GM12878 (cell line): ENCODE results near the gene RANBP9. TPM values are rescaled to one million over a fixed set of nuclear protein-coding genes. Genes with fewer than 3 reads are reported as not detected.

Experiments
- ATAC-seq: fragments of 200-7000 bp; cut with Tn5 transposase; 3 replicates; pipeline ENCODE4 v1.9.1; 2020; ENCODE audit warnings: mild to moderate bottlenecking, moderate library complexity
- BruUV-seq: library from RNA; stranded (reverse); fragments of 400-500 nt; replicated peaks from 2 replicates; lab custom pipeline; 2021; lab: Mats Ljungman, UMichigan
- CTCF ChIA-PET: fragments of 300-600 bp; sonication (Branson Sonifier 250); formaldehyde crosslinking; extraction: SDS; loops from one replicate; lab custom pipeline; 2021; ENCODE audit warnings: inconsistent platforms; lab: Yijun Ruan, JAX
- POLR2A ChIA-PET: fragments of 350-600 bp; formaldehyde crosslinking; extraction: SDS; loops from one replicate; lab custom pipeline; 2021; ENCODE audit warnings: inconsistent platforms; lab: Charles Lee
- RAD21 ChIA-PET: fragments of 300-600 bp; sonication (Branson Sonifier 250); formaldehyde crosslinking; loops from one replicate; lab custom pipeline; 2023; ENCODE audit warnings: antibody characterized with exemption; ENCODE audit not compliant: unreplicated experiment; lab: Charles Lee
- SMC1A ChIA-PET: fragments of 300-600 bp; sonication (Branson Sonifier 250); formaldehyde crosslinking; loops from one replicate; lab custom pipeline; 2023; ENCODE audit not compliant: unreplicated experiment, uncharacterized antibody; lab: Charles Lee
- DNase-seq: peaks from one replicate; pipeline ENCODE4 v3.0.0-alpha.2; 2011; ENCODE audit warnings: low read depth, low spot score
- FAIRE-seq: peaks from 3 replicates; lab custom pipeline; 2011; peaks lifted over from hg19 to GRCh38; lab: Jason Lieb, UNC
- H2AFZ ChIP-seq: 2 replicates; pipeline ENCODE4 v1.6.0; 2011; ENCODE audit warnings: low read depth, low read length, control low read depth; ENCODE audit not compliant: control insufficient read depth
- H3K27ac ChIP-seq: 2 replicates; pipeline ENCODE4 v1.5.1; 2011; ENCODE audit warnings: control low read depth; ENCODE audit not compliant: control insufficient read depth, insufficient read depth
- H3K27me3 ChIP-seq, 2 experiments: replicated peaks in 1 of 2; 2 replicates each; pipeline versions ENCODE4 v1.6.0 to v1.6.1; 2011; ENCODE audit warnings: low read length in 1 of 2; ENCODE audit not compliant: control insufficient read depth in 2 of 2, insufficient read depth in 2 of 2
- H3K36me3 ChIP-seq, 2 experiments: 2 replicates each; pipeline ENCODE4 v1.5.1; 2011; ENCODE audit warnings: low read length in 1 of 2; ENCODE audit not compliant: control insufficient read depth in 2 of 2, insufficient read depth in 2 of 2
- H3K4me1 ChIP-seq: 2 replicates; pipeline ENCODE4 v1.6.1; 2011; ENCODE audit warnings: mild to moderate bottlenecking, low read length, moderate library complexity, mixed read lengths; ENCODE audit not compliant: control insufficient read depth, insufficient read depth
- H3K4me2 ChIP-seq: 2 replicates; pipeline ENCODE4 v1.6.0; 2011; ENCODE audit warnings: control low read depth; ENCODE audit not compliant: control insufficient read depth, insufficient read depth
- H3K4me3 ChIP-seq: fragments of 200-600 bp; sonication (generic); 2 replicates; pipeline ENCODE4 v1.5.1; 2016
- H3K79me2 ChIP-seq: 2 replicates; pipeline ENCODE4 v1.6.0; 2011; ENCODE audit warnings: low read length; ENCODE audit not compliant: control insufficient read depth, insufficient read depth
- H3K9ac ChIP-seq: 2 replicates; pipeline ENCODE4 v1.8.0; 2011; ENCODE audit warnings: low read length, control low read depth, mixed read lengths; ENCODE audit not compliant: control insufficient read depth, insufficient read depth
- H3K9me3 ChIP-seq: replicated peaks from 3 replicates; pipeline ENCODE4 v1.5.1; 2011; ENCODE audit warnings: mild to moderate bottlenecking, low read length; ENCODE audit not compliant: control insufficient read depth, insufficient read depth
- H4K20me1 ChIP-seq: 2 replicates; pipeline ENCODE4 v1.6.0; 2011; ENCODE audit not compliant: control insufficient read depth, insufficient read depth
- BMI1 ChIP-seq: fragments of 450-650 bp; IDR thresholded peaks from 2 replicates; pipeline ENCODE4 v1.6.1; 2016; ENCODE audit warnings: mild to moderate bottlenecking, moderate library complexity, borderline replicate concordance
- E2F4 ChIP-seq: IDR thresholded peaks from 2 replicates; pipeline ENCODE4 v1.6.1; 2012; ENCODE audit warnings: low read depth, low read length, improper control_type of control experiment
- ETV6 ChIP-seq, 2 experiments: fragments of 450-650 bp in 1 of 2; IDR thresholded peaks in 1 of 2; conservative IDR thresholded peaks in 1 of 2; 2 replicates each; pipeline ENCODE4 v1.6.1; 2014; ENCODE audit warnings: antibody characterized with exemption in 1 of 2, borderline replicate concordance in 1 of 2, low read depth in 1 of 2, mild to moderate bottlenecking in 1 of 2, moderate library complexity in 1 of 2
- EZH2 ChIP-seq: IDR thresholded peaks from 2 replicates; pipeline ENCODE4 v1.6.1; 2012; ENCODE audit warnings: low read depth, mild to moderate bottlenecking, control low read depth, inconsistent platforms, low read length, borderline replicate concordance; ENCODE audit not compliant: control insufficient read depth
- MYB ChIP-seq: fragments of 150-350 bp; IDR thresholded peaks from 2 replicates; pipeline ENCODE4 v1.6.1; 2014; ENCODE audit warnings: mild to moderate bottlenecking, low read depth, low read length, borderline replicate concordance
- NFXL1 ChIP-seq: fragments of 450-650 bp; IDR thresholded peaks from 2 replicates; pipeline ENCODE4 v1.6.1; 2017; ENCODE audit warnings: antibody characterized with exemption, mild to moderate bottlenecking, borderline replicate concordance
- PAX8 ChIP-seq: fragments of 450-650 bp; IDR thresholded peaks from 2 replicates; pipeline ENCODE4 v1.6.1; 2017; ENCODE audit warnings: mild to moderate bottlenecking, moderate library complexity
- RAD21 ChIP-seq: IDR thresholded peaks from 2 replicates; pipeline ENCODE4 v1.6.1; 2011; ENCODE audit warnings: mild to moderate bottlenecking, low read depth, low read length, moderate library complexity; ENCODE audit not compliant: insufficient read depth
- RELA ChIP-seq: fragments of 450-650 bp; IDR thresholded peaks from 2 replicates; pipeline ENCODE4 v1.8.0; 2014; ENCODE audit warnings: borderline replicate concordance; ENCODE audit not compliant: partially characterized antibody
- RELB ChIP-seq: fragments of 450-650 bp; IDR thresholded peaks from 2 replicates; pipeline ENCODE4 v1.6.1; 2017; ENCODE audit warnings: low read depth, mild to moderate bottlenecking, moderate library complexity
- SMAD5 ChIP-seq: IDR thresholded peaks from 2 replicates; pipeline ENCODE4 v1.6.1; 2016; ENCODE audit warnings: antibody characterized with exemption, low read depth
- SMC3 ChIP-seq: IDR thresholded peaks from 2 replicates; pipeline ENCODE4 v1.6.1; 2011; ENCODE audit warnings: low read length, improper control_type of control experiment, borderline replicate concordance
- TCF3 ChIP-seq: IDR thresholded peaks from 2 replicates; pipeline ENCODE4 v1.6.1; 2012; ENCODE audit warnings: low read depth, mild to moderate bottlenecking, low read length, borderline replicate concordance; ENCODE audit not compliant: insufficient read depth
- ZBED1 ChIP-seq: IDR thresholded peaks from 2 replicates; pipeline ENCODE4 v1.6.1; 2016; ENCODE audit warnings: borderline replicate concordance
- ZNF207 ChIP-seq: fragments of 450-650 bp; IDR thresholded peaks from 2 replicates; pipeline ENCODE4 v1.6.1; 2014; ENCODE audit warnings: antibody characterized with exemption, mild to moderate bottlenecking, borderline replicate concordance
- ZZZ3 ChIP-seq: IDR thresholded peaks from 2 replicates; pipeline ENCODE4 v1.6.1; 2011; ENCODE audit warnings: low read depth; ENCODE audit not compliant: control insufficient read depth, insufficient read length
- WGBS: methylation state at CpG from one replicate; pipeline ENCODE4 v1.1.6; 2016; ENCODE audit warnings: low lambda C conversion rate; ENCODE audit not compliant: insufficient replicate concordance, insufficient coverage; ENCODE audit errors: missing lambda C conversion rate; 5-methylcytosine and 5-hydroxymethylcytosine counted together
- in situ Hi-C: fragments of 300-500 bp; cut with MboI; formaldehyde crosslinking; loops from 9 replicates; pipeline ENCODE4 v1.14.3; 2018; ENCODE audit warnings: mixed read lengths
- intact Hi-C: fragments of 100-400 bp; cut with micrococcal nuclease; formaldehyde crosslinking; loops from one replicate; pipeline ENCODE4 v1.14.2; 2022; ENCODE audit not compliant: unreplicated experiment
- polyA plus RNA-seq, 11 experiments: library from polyadenylated mRNA; depleted of rRNA in 4 of 11; unstranded in 6 of 11; stranded (reverse) in 5 of 11; fragments of >200 nt; fragmentation: Nextera tagmentation in 4 of 11; fragmentation: Illumina TruSeq in 1 of 11; extraction: Ambion mirVana in 4 of 11; extraction: Trizol in 1 of 11; gene quantifications; 1 replicate in 1 of 11; 2 replicates in 10 of 11; pipeline versions ENCODE4 v1.2.1 to v1.2.3, GENCODE V29; 2011 to 2016; ENCODE audit warnings: inconsistent platforms in 2 of 11, missing spikeins in 2 of 11, low read depth in 1 of 11
- total RNA-seq, 4 experiments: library from RNA; depleted of rRNA in 3 of 4; stranded (reverse); fragments of >200 nt in 3 of 4; fragmentation: Illumina TruSeq in 1 of 4; extraction: Trizol in 1 of 4; gene quantifications; 2 replicates each; pipeline versions ENCODE4 v1.2.1 to v1.2.3, GENCODE V29; 2013 to 2021

RANBP9 gene
- total and polyA plus RNA-seq, 10 of the 15 experiments (the other 5 are each of a cell fraction or from before 2014, with no cell fraction given): 3.7 to 43.1 (median 16.2) TPM

GRCh38 chr6:13733178-13733887, 21.7 kb upstream of the RANBP9 start:
- H3K27me3 ChIP-seq: peaks cover 0 to 4% of the 10 kb centered on the region in 2 experiments; a peak in 2 of 4 replicates
- ATAC-seq: no peak
- no peak overlapping the region for H3K4me3 ChIP-seq
- no peaks in the 10 kb centered on the region for H3K36me3 ChIP-seq
- RAD21 ChIA-PET: no interaction called here
- no peak for FAIRE-seq
- 71% methylated on average over 17 of the region's 17 CpGs for WGBS
- POLR2A ChIA-PET: interaction anchor here (0.6 kb wide), 1 partner anchor 1461 kb away, joined by 4 read pairs; no protein-coding TSS in a partner anchor
- in situ Hi-C loops (no loop called here), intact Hi-C loops (no loop called here)
- H2AFZ ChIP-seq: no peak overlapping the region
- H3K4me2 ChIP-seq: no peak overlapping the region
- H4K20me1 ChIP-seq: no peaks in the 10 kb centered on the region
- no peaks in the 10 kb centered on the region for H3K9me3 ChIP-seq
- CTCF ChIA-PET: no interaction called here
- DNase-seq: no peak
- no peaks in the 10 kb centered on the region for H3K79me2 ChIP-seq
- no peaks in the 10 kb centered on the region for H3K4me1 ChIP-seq
- BruUV-seq: no TSS peak
- TF ChIP-seq RAD21: no peak
- TF ChIP-seq RELA: no peak
- no peak for TF ChIP-seq MYB
- no peak for TF ChIP-seq ZNF207
- TF ChIP-seq SMAD5: no peak
- no peak for TF ChIP-seq PAX8
- TF ChIP-seq SMC3: no peak
- TF ChIP-seq ZZZ3: no peak
- TF ChIP-seq E2F4: no peak
- no peak for TF ChIP-seq ETV6 (conservative IDR thresholded peaks at IDR 0.05 in 1 of 2, IDR thresholded peaks at IDR 0.05 in 1 of 2; ENCODE audit: borderline replicate concordance in 1 of 2, low read depth in 1 of 2)
- no peak for TF ChIP-seq ZBED1
- TF ChIP-seq RELB: no peak
- TF ChIP-seq EZH2: no peak
- no peak for TF ChIP-seq BMI1
- TF ChIP-seq TCF3: no peak
- no peak for TF ChIP-seq NFXL1
- TF ChIP-seq, all 136 proteins: peak for 0
- no peak overlapping the region for H3K27ac ChIP-seq
- no peak overlapping the region for H3K9ac ChIP-seq
- SMC1A ChIA-PET: no interaction called here
